ENCODE data around the gene NOTCH1.
"Not testable (repeated sequence)": the region's sequence is repeated elsewhere in the genome, so short reads cannot be mapped to it uniquely, and the experiment has no call there.

The NOTCH1 gene

DNA sequence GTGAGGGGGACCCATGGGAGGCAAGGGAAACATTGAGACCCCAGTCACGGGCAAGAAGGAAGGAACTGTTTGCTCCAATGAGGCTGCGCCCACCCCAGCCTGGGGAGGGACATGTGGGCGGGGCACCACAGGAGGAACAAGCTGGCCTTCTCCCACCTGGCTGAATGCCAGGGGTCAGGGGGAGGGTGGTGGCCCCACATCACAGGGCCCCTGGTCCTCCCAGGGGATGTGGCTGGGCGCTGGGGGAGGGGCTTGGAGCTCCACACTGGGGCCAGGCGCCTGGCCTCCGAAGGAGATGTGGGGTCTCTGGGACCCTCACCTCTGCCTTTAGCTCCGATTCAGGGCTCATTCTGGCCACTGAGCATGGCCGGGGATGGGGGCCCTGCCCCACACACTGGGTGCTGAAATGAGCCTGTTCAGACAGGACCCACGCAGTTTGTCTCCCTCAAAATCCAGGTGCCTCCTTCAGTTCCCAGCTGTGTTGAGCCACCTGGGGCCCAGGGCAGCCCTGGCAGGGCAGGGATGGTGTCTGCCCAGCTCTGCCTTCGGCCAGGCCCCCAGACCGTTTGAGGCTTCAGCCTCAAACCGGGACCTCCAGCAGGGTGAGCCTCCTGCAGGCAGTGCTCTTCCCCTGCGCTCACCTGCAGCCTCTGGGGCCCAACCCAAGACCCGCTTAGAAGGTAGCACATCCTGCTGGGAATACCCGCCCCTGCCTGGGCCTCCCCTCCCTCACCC is 33.2 kb upstream of the NOTCH1 start:
- no peak for DNase-seq

GRCh38 chr9:136578626-136578914 is 32.7 kb upstream of the NOTCH1 start:
- no peak for DNase-seq

DNA sequence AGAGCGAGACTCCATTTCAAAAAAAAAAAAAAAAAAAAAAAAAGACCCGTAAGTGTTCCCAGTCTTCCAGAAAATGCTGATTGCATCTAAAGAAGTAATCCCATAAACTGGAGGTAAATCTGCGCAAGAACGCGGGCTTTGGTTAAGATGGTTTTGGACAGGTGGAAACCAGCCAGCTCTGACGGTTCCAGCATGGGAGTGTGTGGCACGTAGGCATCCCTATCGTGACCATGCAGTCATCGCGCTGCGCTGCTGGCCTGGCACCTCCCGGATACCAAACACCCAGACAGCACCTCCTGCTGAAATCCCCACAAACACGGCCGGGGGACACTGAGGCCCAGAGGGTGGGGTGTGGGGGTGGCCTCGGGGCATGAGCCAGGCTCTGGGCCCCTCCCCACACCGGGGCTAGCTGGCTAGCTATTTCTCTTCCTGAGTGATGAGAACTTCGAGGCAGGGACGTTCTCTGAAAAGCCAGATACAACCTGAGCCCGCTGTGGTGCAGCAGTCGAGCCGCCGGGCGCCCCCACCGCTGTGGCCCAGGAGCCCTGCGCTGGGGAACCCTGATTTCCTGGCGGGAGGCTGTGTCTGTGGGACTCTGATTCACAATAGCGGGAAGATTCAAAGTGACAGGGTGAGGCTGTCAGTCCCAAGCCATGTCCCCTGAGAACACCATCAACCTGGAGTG is 32.2 kb upstream of the NOTCH1 start:
- no peak for DNase-seq

DNA sequence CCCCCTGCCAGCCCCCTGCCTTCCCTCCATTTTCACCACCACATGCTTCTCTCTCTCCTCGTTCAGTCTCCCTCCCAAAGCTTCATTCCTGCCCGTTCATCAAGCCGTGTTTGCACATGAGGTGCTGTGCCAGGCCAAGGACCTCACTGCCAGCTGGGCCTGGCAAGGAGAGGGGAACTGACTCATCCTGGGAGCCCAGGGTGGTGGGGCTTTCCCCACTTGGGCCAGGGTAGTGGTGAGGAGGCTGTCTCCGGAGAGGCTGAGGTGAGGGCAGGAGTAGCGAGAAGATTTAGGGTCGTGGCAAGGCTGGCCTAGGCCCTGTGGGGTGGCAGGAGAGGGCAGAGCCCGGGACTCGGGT is 30.4 kb upstream of the NOTCH1 start:
- peak in 1 of 2 donors; percentile 19 for DNase-seq

DNA sequence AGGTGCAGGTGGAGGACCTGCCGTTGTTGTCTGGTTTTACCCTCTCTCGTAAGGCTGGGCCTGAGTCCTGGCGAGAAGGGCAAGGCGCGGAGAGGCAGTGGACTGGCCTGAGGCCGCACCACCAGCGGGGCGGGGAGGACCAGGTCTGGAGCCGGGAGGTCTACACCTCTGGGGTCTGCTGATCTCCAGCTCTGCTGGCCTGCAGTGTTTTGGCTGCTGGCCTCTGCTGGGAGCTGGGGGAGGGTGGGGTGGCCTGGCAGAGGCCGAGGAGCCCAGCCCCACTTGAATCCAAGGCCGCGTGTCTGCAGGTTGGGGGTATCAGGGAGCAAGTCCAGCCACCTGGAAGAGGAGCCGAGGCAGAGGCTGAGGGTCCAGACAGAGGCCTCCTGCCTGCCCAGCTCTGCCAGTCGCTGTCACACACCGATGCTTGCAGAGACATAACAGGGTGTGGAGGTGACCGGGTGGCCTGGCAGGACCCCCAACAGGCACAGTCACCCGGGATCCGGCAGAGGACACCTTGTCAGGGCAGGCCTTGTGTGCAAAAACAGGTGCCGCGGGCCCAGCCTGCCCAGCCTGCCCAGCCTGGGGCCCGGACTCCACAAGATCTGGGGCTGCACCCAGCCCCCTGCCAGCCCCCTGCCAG is 29.9 kb upstream of the NOTCH1 start:
- no peak for DNase-seq

- not testable (repeated sequence) for DNase-seq
Observed at GRCh38 chr9:136574606-136575005, 28.8 kb upstream of the NOTCH1 start.

GRCh38 chr9:136572828-136573625 is 27.2 kb upstream of the NOTCH1 start:
- no peak for DNase-seq

- no peak for DNase-seq
Observed at GRCh38 chr9:136572003-136572827, 26.4 kb upstream of the NOTCH1 start.

DNA sequence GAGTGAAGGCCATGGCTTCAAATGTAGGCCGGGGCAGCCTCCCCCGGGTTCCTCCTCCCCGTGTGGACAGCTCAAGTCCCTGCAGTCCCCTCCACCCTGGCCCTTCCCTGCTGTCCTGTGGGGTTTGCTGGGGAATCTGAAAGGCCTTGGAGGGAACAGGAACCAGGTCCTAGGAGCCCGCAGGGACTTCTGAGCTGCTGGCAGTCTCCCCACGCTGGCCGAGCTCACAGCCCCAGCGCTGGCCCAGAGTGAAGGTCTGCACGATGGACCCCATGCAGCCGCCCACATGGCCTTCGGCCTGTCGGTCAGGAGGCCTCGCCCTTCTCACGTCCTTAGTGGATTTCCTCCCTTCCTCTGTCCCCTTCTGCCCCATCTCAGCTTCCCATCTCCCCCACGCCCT is 25.7 kb upstream of the NOTCH1 start:
- DNase-seq = no peak

- DNase-seq = no peak
Observed at GRCh38 chr9:136570916-136571315, 25.1 kb upstream of the NOTCH1 start.

GRCh38 chr9:136570191-136570845 is 24.5 kb upstream of the NOTCH1 start:
- DNase-seq = no peak

DNA sequence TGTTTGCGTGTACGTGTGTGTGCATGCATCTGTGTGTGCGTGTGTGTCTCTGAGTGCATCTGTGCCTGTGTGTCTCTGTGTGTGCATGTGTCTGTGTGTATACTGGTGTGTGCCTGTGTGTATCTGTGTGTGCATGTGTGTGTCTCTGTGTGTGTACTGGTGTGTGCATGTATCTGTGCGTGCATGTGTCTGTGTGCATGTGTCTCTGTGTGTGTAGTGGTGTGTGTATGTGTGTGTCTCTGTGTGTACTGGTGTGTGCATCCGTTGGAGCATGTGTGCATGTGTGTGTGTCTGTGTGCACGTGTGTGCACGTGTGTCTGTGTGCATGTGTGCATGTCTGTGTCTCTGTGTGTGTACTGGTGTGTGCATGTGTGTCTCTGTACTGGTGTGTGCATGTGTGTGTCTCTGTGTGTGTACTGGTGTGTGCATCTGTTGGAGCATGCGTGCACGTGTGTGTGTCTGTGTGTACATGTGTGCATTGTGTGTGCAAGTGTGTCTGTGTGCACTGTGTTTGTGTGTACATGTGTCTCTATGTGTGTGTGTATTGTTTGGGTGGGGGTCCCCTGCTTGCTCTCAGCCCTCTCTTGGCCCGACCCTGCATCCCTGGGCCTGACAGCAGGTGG is 23.8 kb upstream of the NOTCH1 start:
- no peak for DNase-seq

DNA sequence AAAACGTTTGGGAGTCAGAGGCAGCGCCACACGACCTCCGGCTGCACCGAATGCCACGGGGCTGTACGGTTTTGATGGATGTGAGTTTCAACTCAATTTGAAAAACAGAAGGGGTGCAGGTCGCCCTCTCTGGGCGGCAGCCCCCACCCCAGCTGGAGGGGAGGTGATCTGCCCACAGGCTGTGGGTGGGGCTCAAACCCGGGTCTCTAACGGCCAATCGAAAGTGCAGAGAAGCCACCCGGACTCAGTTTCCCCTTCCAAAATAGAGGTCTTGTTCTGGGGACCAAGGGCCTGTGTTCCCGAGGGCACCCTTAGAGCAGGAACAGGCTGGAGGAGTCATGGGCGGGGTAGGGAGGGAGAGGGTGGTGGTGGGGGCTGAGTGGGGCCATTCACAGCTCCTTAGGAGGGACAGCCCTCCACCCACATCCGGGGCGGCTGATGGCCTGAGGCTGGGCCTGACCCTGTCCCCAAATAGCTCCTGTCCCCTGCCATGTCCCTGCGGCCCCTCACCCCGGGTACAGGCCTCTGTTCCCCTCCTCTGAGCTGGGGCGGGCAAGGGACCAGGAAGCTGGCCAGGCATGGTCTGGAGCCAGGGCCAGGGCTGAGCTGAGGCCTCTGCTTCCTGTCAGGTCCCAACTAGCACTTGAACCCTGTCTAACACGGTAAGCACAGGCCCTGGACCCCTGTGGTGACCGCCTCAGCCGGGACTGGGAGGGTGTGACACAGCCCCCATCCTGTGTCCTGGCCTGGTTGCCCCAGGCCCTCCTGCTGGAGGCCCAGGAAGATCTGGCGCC is 22.6 kb upstream of the NOTCH1 start:
- no peak for DNase-seq

- DNase-seq = no peak
Observed at GRCh38 chr9:136567651-136568287, 21.9 kb upstream of the NOTCH1 start.

DNA sequence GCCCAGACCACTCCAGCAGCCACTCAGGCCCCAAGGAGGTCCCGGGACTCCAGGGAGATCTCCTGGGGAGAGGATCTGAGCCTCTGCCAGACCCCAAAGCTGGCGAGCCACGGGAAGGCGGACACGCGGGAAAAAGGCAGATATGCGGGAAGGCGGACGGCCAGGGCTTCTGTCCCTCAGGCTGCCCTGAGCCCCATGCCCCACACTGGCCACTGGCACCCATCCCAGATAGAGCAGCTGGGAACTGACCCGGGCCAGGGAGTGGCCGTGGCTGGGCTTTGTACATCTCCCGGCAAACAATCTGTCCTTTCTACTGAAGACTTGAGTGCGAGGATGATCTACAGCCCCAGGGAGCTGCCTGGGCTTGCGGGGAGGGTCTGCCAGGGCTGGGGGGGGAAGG is 21.1 kb upstream of the NOTCH1 start:
- DNase-seq = no peak

GRCh38 chr9:136566553-136566895 is 20.7 kb upstream of the NOTCH1 start:
- no peak for DNase-seq

GRCh38 chr9:136565715-136566552 is 20.1 kb upstream of the NOTCH1 start:
- no peak for DNase-seq

- no peak for DNase-seq
Observed at GRCh38 chr9:136565086-136565714, 19.4 kb upstream of the NOTCH1 start.
